Activated T-helper 2 cell treated with anti-CD3 and anti-CD28 coated beads, Interferon-gamma antibody, Interleukin-2, Interleukin-4, amounts not matched to agents 10 μg/mL and 5 μg/mL and 100 μg/mL, durations not matched to agents 14 hours and 24 hours and 36 hours (primary cell): ENCODE data around the gene EXOSC10. TPM values are rescaled to one million over a fixed set of nuclear protein-coding genes. Genes with fewer than 3 reads are reported as not detected.
A peak's percentile ranks its signal among the peaks of the same experiment; 100 is the strongest.
"Not testable (repeated sequence)": the region's sequence is repeated elsewhere in the genome, so short reads cannot be mapped to it uniquely, and the experiment has no call there.

Source experiments
- DNase-seq: peaks from one replicate; pipeline ENCODE4 v3.0.0; 2021; ENCODE audit warnings: low spot score
- H3K27ac Mint-ChIP-seq: one replicate; pipeline ENCODE4 v1.8.0; 2021; ENCODE audit warnings: mixed read lengths
- H3K27me3 Mint-ChIP-seq: one replicate; pipeline ENCODE4 v1.8.0; 2021; ENCODE audit warnings: low read depth, mixed read lengths
- H3K36me3 Mint-ChIP-seq: one replicate; pipeline ENCODE4 v1.8.0; 2021; ENCODE audit warnings: low read depth, mixed read lengths
- H3K4me1 Mint-ChIP-seq: one replicate; pipeline ENCODE4 v1.8.0; 2021; ENCODE audit warnings: low read depth, mixed read lengths
- H3K4me3 Mint-ChIP-seq: one replicate; pipeline ENCODE4 v1.8.0; 2021; ENCODE audit warnings: low read depth, mild to moderate bottlenecking, moderate library complexity, mixed read lengths
- H3K9me3 Mint-ChIP-seq: one replicate; pipeline ENCODE4 v1.8.0; 2021; ENCODE audit warnings: mixed read lengths
- intact Hi-C: fragments of 100-400 bp; cut with micrococcal nuclease; formaldehyde crosslinking; loops from one replicate; pipeline ENCODE4 v1.15.1; 2023
- total RNA-seq: library from RNA; stranded (reverse); gene quantifications from 2 replicates; pipeline ENCODE4 v1.2.3, GENCODE V29; 2022

The EXOSC10 gene
- total RNA-seq, 1 donor from 2014 or later: 102 TPM

- intact Hi-C loops: no loop called here
- Mint-ChIP-seq H3K4me1 (no peaks in the 10 kb centered on the region), H3K36me3 (no peaks in the 10 kb centered on the region), H3K9me3 (no peaks in the 10 kb centered on the region), H3K27ac (no peak overlapping the region), H3K4me3 (no peak overlapping the region), H3K27me3 (no peaks in the 10 kb centered on the region)
- no peak for DNase-seq
These were observed 56.4 kb downstream of the EXOSC10 start for GRCh38 chr1:11042995-11043874.

GRCh38 chr1:11042065-11042464 lies 57.6 kb downstream of the EXOSC10 start:
- intact Hi-C loops: no loop called here
- Mint-ChIP-seq H3K4me1 (peaks cover 2% of the 10 kb centered on the region), H3K27ac (no peak overlapping the region), H3K36me3 (no peaks in the 10 kb centered on the region), H3K9me3 (no peaks in the 10 kb centered on the region), H3K27me3 (no peaks in the 10 kb centered on the region), H3K4me3 (no peak overlapping the region)
- DNase-seq: no peak

- DNase-seq: no peak
- no peak overlapping the region for H3K4me3 Mint-ChIP-seq
- H3K27ac Mint-ChIP-seq: no peak overlapping the region
- no peaks in the 10 kb centered on the region for H3K36me3 Mint-ChIP-seq
- no peaks in the 10 kb centered on the region for H3K9me3 Mint-ChIP-seq
- no peaks in the 10 kb centered on the region for H3K27me3 Mint-ChIP-seq
- intact Hi-C loops: no loop called here
- peaks cover 2% of the 10 kb centered on the region for H3K4me1 Mint-ChIP-seq
These were observed 58.6 kb downstream of the EXOSC10 start for GRCh38 chr1:11041048-11041447.

- DNase-seq, intact Hi-C loops, H3K27ac Mint-ChIP-seq, H3K4me1 Mint-ChIP-seq, H3K4me3 Mint-ChIP-seq, H3K9me3 Mint-ChIP-seq, H3K36me3 Mint-ChIP-seq, H3K27me3 Mint-ChIP-seq: not testable (repeated sequence)
These were observed 59.6 kb downstream of the EXOSC10 start for GRCh38 chr1:11040105-11040429.

GRCh38 chr1:11039351-11040104 lies 60.1 kb downstream of the EXOSC10 start:
- Mint-ChIP-seq H3K4me3 (no peak overlapping the region), H3K27me3 (no peaks in the 10 kb centered on the region), H3K27ac (no peak overlapping the region), H3K36me3 (no peaks in the 10 kb centered on the region), H3K9me3 (no peaks in the 10 kb centered on the region), H3K4me1 (peaks cover 2% of the 10 kb centered on the region)
- intact Hi-C loops: no loop called here
- no peak for DNase-seq

- Mint-ChIP-seq H3K4me3 (no peak overlapping the region), H3K27me3 (no peaks in the 10 kb centered on the region), H3K27ac (no peak overlapping the region), H3K36me3 (no peaks in the 10 kb centered on the region), H3K9me3 (no peaks in the 10 kb centered on the region), H3K4me1 (peaks cover 2% of the 10 kb centered on the region)
- peak; percentile 78 for DNase-seq
- intact Hi-C loops: loop anchor here (1.0 kb wide), 1 partner anchor 605 kb away; no protein-coding TSS in a partner anchor
These were observed 61.9 kb downstream of the EXOSC10 start for GRCh38 chr1:11037740-11038182.

- not testable (repeated sequence) for H3K9me3 Mint-ChIP-seq, DNase-seq, H3K4me1 Mint-ChIP-seq, H3K27ac Mint-ChIP-seq, H3K4me3 Mint-ChIP-seq, H3K27me3 Mint-ChIP-seq, H3K36me3 Mint-ChIP-seq
- intact Hi-C loops: loop anchor here (1.0 kb wide), 1 partner anchor 605 kb away; no protein-coding TSS in a partner anchor
These were observed 62.5 kb downstream of the EXOSC10 start for GRCh38 chr1:11037019-11037739.

GRCh38 chr1:11031624-11032262 lies 67.9 kb downstream of the EXOSC10 start:
- no peaks in the 10 kb centered on the region for H3K4me1 Mint-ChIP-seq
- DNase-seq: no peak
- H3K9me3 Mint-ChIP-seq: no peaks in the 10 kb centered on the region
- no peak overlapping the region for H3K27ac Mint-ChIP-seq
- H3K4me3 Mint-ChIP-seq: no peak overlapping the region
- intact Hi-C loops: no loop called here
- peaks cover 17% of the 10 kb centered on the region for H3K36me3 Mint-ChIP-seq
- H3K27me3 Mint-ChIP-seq: no peaks in the 10 kb centered on the region

GRCh38 chr1:11030865-11031264 lies 68.8 kb downstream of the EXOSC10 start:
- intact Hi-C loops: no loop called here
- no peak for DNase-seq
- no peaks in the 10 kb centered on the region for H3K27me3 Mint-ChIP-seq
- peaks cover 24% of the 10 kb centered on the region for H3K36me3 Mint-ChIP-seq
- H3K4me3 Mint-ChIP-seq: no peak overlapping the region
- H3K9me3 Mint-ChIP-seq: no peaks in the 10 kb centered on the region
- H3K27ac Mint-ChIP-seq: no peak overlapping the region
- no peaks in the 10 kb centered on the region for H3K4me1 Mint-ChIP-seq

GRCh38 chr1:11028018-11028417 lies 71.7 kb downstream of the EXOSC10 start:
- Mint-ChIP-seq H3K27me3 (no peaks in the 10 kb centered on the region), H3K4me1 (peaks cover 6% of the 10 kb centered on the region), H3K9me3 (no peaks in the 10 kb centered on the region), H3K27ac (no peak overlapping the region), H3K36me3 (peaks cover 51% of the 10 kb centered on the region), H3K4me3 (no peak overlapping the region)
- intact Hi-C loops: no loop called here
- no peak for DNase-seq

- no peak overlapping the region for H3K27ac Mint-ChIP-seq
These were observed 72.4 kb downstream of the EXOSC10 start for GRCh38 chr1:11027316-11027715.

GRCh38 chr1:11026903-11027302 lies 72.8 kb downstream of the EXOSC10 start:
- Mint-ChIP-seq H3K36me3 (peaks cover 62% of the 10 kb centered on the region), H3K9me3 (no peaks in the 10 kb centered on the region), H3K27me3 (no peaks in the 10 kb centered on the region), H3K4me3 (no peak overlapping the region), H3K27ac (no peak overlapping the region), H3K4me1 (peaks cover 9% of the 10 kb centered on the region)
- intact Hi-C loops: no loop called here
- no peak for DNase-seq

More at GRCh38 chr1:11027316-11027715, 72.4 kb downstream of the EXOSC10 start:
- Mint-ChIP-seq H3K9me3 (no peaks in the 10 kb centered on the region), H3K36me3 (peaks cover 58% of the 10 kb centered on the region), H3K27me3 (no peaks in the 10 kb centered on the region), H3K4me1 (peaks cover 6% of the 10 kb centered on the region), H3K4me3 (no peak overlapping the region)
- intact Hi-C loops: no loop called here
- DNase-seq: no peak
